SK-N-SH treated with all-trans-retinoic acid at 6 μM for 48 hours (cell line): ENCODE results near the gene FAF1.

Experiments used
- ATAC-seq: fragments of 200-7000 bp; cut with Tn5 transposase; 3 replicates; pipeline ENCODE4 v1.9.1; 2020; ENCODE audit warnings: mild to moderate bottlenecking, moderate library complexity
- ARNTL ChIP-seq: fragments of 450-650 bp; formaldehyde crosslinking; IDR thresholded peaks from 2 replicates; pipeline ENCODE4 v1.5.0; 2020; ENCODE audit warnings: low read depth, mild to moderate bottlenecking, moderate library complexity, borderline replicate concordance
- BACH2 ChIP-seq: fragments of 250-450 bp; sonication (Bioruptor Pico); IDR thresholded peaks from 2 replicates; pipeline ENCODE4 v1.9.0; 2021; ENCODE audit warnings: mild to moderate bottlenecking, borderline replicate concordance
- CSDC2 ChIP-seq: fragments of 250-450 bp; sonication (Bioruptor Pico); IDR thresholded peaks from 2 replicates; pipeline ENCODE4 v1.5.0; 2020; ENCODE audit warnings: mild to moderate bottlenecking, moderate library complexity
- ESRRG ChIP-seq: fragments of 250-450 bp; sonication (Bioruptor Pico); IDR thresholded peaks from 2 replicates; pipeline ENCODE4 v1.6.1; 2021; ENCODE audit warnings: mild to moderate bottlenecking
- GLIS3 ChIP-seq: fragments of 250-450 bp; sonication (Bioruptor Pico); IDR thresholded peaks from 2 replicates; pipeline ENCODE4 v1.5.0; 2020; ENCODE audit warnings: mild to moderate bottlenecking, moderate library complexity
- ISL1 ChIP-seq: fragments of 250-450 bp; sonication (Bioruptor Pico); IDR thresholded peaks from 2 replicates; pipeline ENCODE4 v2.1.2; 2022; ENCODE audit warnings: mild to moderate bottlenecking, moderate library complexity
- OSR1 ChIP-seq: fragments of 250-450 bp; sonication (Bioruptor Pico); IDR thresholded peaks from 2 replicates; pipeline ENCODE4 v1.8.0; 2022; ENCODE audit warnings: moderate library complexity, mild to moderate bottlenecking, inconsistent platforms
- PPARA ChIP-seq: fragments of 250-450 bp; sonication (Bioruptor Pico); IDR thresholded peaks from 2 replicates; pipeline ENCODE4 v1.5.0; 2020; ENCODE audit warnings: mild to moderate bottlenecking, borderline replicate concordance
- RARB ChIP-seq: fragments of 250-450 bp; sonication (Bioruptor Pico); IDR thresholded peaks from 2 replicates; pipeline ENCODE4 v1.8.0; 2021; ENCODE audit warnings: mild to moderate bottlenecking, moderate library complexity
- SNAI2 ChIP-seq: fragments of 250-450 bp; sonication (Bioruptor Pico); IDR thresholded peaks from 2 replicates; pipeline ENCODE4 v1.5.0; 2020; ENCODE audit warnings: mild to moderate bottlenecking, moderate library complexity
- TCF4 ChIP-seq: fragments of 250-450 bp; sonication (Bioruptor Pico); IDR thresholded peaks from 2 replicates; pipeline ENCODE4 v1.8.0; 2021; ENCODE audit warnings: mild to moderate bottlenecking, moderate library complexity, borderline replicate concordance
- TOX ChIP-seq: fragments of 250-450 bp; sonication (Bioruptor Pico); IDR thresholded peaks from 2 replicates; pipeline ENCODE4 v1.8.0; 2021; ENCODE audit warnings: mild to moderate bottlenecking, moderate library complexity, borderline replicate concordance
- ZC3H10 ChIP-seq: fragments of 250-450 bp; sonication (Bioruptor Pico); IDR thresholded peaks from 2 replicates; pipeline ENCODE4 v1.5.1; 2021; ENCODE audit warnings: mild to moderate bottlenecking, moderate library complexity
- ZFP3 ChIP-seq: fragments of 250-450 bp; sonication (Bioruptor Pico); IDR thresholded peaks from 2 replicates; pipeline ENCODE4 v1.5.0; 2020; ENCODE audit warnings: mild to moderate bottlenecking, moderate library complexity
- ZFP30 ChIP-seq: fragments of 450-650 bp; formaldehyde crosslinking; IDR thresholded peaks from 2 replicates; pipeline ENCODE4 v1.5.0; 2022; ENCODE audit warnings: mild to moderate bottlenecking, moderate library complexity
- ZNF565 ChIP-seq: fragments of 450-650 bp; formaldehyde crosslinking; conservative IDR thresholded peaks from 2 replicates; pipeline ENCODE4 v1.5.0; 2020; ENCODE audit warnings: low read depth, mild to moderate bottlenecking, moderate library complexity
- ZNF70 ChIP-seq: fragments of 450-650 bp; formaldehyde crosslinking; IDR thresholded peaks from 2 replicates; pipeline ENCODE4 v1.5.0; 2020; ENCODE audit warnings: mild to moderate bottlenecking, moderate library complexity
- ZNF8 ChIP-seq: fragments of 450-650 bp; formaldehyde crosslinking; IDR thresholded peaks from 2 replicates; pipeline ENCODE4 v1.5.0; 2020; ENCODE audit warnings: mild to moderate bottlenecking, moderate library complexity
- TF ChIP-seq, protein P1 (sequence below): fragments of 250-450 bp; sonication (Bioruptor Pico); IDR thresholded peaks from 2 replicates; pipeline ENCODE4 v1.5.1; 2021; ENCODE audit warnings: mild to moderate bottlenecking, moderate library complexity
- TF ChIP-seq, protein P2 (sequence below): fragments of 250-450 bp; sonication (Bioruptor Pico); IDR thresholded peaks from 2 replicates; pipeline ENCODE4 v1.5.0; 2020; ENCODE audit warnings: mild to moderate bottlenecking, moderate library complexity
- TF ChIP-seq, protein P3 (sequence below): fragments of 250-450 bp; sonication (Bioruptor Pico); IDR thresholded peaks from 2 replicates; pipeline ENCODE4 v1.8.0; 2020; ENCODE audit warnings: mild to moderate bottlenecking, moderate library complexity, borderline replicate concordance
- TF ChIP-seq, protein P4 (sequence below): fragments of 250-450 bp; sonication (Bioruptor Pico); IDR thresholded peaks from 2 replicates; pipeline ENCODE4 v1.5.1; 2020; ENCODE audit warnings: low read depth, mild to moderate bottlenecking, moderate library complexity
- TF ChIP-seq, protein P5 (sequence below): fragments of 250-450 bp; sonication (Bioruptor Pico); IDR thresholded peaks from 2 replicates; pipeline ENCODE4 v1.8.0; 2021; ENCODE audit warnings: low read depth, mild to moderate bottlenecking, moderate library complexity, borderline replicate concordance

Gene FAF1

GRCh38 chr1:50493710-50494109, 466.4 kb downstream of the FAF1 start:
- ATAC-seq: no peak
- TF ChIP-seq, protein P1, sequence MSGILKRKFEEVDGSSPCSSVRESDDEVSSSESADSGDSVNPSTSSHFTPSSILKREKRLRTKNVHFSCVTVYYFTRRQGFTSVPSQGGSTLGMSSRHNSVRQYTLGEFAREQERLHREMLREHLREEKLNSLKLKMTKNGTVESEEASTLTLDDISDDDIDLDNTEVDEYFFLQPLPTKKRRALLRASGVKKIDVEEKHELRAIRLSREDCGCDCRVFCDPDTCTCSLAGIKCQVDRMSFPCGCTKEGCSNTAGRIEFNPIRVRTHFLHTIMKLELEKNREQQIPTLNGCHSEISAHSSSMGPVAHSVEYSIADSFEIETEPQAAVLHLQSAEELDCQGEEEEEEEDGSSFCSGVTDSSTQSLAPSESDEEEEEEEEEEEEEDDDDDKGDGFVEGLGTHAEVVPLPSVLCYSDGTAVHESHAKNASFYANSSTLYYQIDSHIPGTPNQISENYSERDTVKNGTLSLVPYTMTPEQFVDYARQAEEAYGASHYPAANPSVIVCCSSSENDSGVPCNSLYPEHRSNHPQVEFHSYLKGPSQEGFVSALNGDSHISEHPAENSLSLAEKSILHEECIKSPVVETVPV (CRISPR knock-in tag): no peak
- TF ChIP-seq, protein P2, sequence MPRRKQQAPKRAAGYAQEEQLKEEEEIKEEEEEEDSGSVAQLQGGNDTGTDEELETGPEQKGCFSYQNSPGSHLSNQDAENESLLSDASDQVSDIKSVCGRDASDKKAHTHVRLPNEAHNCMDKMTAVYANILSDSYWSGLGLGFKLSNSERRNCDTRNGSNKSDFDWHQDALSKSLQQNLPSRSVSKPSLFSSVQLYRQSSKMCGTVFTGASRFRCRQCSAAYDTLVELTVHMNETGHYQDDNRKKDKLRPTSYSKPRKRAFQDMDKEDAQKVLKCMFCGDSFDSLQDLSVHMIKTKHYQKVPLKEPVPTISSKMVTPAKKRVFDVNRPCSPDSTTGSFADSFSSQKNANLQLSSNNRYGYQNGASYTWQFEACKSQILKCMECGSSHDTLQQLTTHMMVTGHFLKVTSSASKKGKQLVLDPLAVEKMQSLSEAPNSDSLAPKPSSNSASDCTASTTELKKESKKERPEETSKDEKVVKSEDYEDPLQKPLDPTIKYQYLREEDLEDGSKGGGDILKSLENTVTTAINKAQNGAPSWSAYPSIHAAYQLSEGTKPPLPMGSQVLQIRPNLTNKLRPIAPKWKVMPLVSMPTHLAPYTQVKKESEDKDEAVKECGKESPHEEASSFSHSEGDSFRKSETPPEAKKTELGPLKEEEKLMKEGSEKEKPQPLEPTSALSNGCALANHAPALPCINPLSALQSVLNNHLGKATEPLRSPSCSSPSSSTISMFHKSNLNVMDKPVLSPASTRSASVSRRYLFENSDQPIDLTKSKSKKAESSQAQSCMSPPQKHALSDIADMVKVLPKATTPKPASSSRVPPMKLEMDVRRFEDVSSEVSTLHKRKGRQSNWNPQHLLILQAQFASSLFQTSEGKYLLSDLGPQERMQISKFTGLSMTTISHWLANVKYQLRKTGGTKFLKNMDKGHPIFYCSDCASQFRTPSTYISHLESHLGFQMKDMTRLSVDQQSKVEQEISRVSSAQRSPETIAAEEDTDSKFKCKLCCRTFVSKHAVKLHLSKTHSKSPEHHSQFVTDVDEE (CRISPR knock-in tag): no peak
- no peak for TF ChIP-seq TCF4 (CRISPR knock-in tag)
- no peak for TF ChIP-seq GLIS3 (CRISPR knock-in tag)
- no peak for TF ChIP-seq ZC3H10
- TF ChIP-seq ZFP3: no peak
- TF ChIP-seq PPARA (CRISPR knock-in tag): no peak
- TF ChIP-seq ZFP30: no peak
- no peak for TF ChIP-seq ARNTL (CRISPR knock-in tag)
- no peak for TF ChIP-seq BACH2
- TF ChIP-seq ZNF8 (CRISPR knock-in tag): no peak
- no peak for TF ChIP-seq SNAI2 (CRISPR knock-in tag)
- no peak for TF ChIP-seq CSDC2
- TF ChIP-seq, protein P3, sequence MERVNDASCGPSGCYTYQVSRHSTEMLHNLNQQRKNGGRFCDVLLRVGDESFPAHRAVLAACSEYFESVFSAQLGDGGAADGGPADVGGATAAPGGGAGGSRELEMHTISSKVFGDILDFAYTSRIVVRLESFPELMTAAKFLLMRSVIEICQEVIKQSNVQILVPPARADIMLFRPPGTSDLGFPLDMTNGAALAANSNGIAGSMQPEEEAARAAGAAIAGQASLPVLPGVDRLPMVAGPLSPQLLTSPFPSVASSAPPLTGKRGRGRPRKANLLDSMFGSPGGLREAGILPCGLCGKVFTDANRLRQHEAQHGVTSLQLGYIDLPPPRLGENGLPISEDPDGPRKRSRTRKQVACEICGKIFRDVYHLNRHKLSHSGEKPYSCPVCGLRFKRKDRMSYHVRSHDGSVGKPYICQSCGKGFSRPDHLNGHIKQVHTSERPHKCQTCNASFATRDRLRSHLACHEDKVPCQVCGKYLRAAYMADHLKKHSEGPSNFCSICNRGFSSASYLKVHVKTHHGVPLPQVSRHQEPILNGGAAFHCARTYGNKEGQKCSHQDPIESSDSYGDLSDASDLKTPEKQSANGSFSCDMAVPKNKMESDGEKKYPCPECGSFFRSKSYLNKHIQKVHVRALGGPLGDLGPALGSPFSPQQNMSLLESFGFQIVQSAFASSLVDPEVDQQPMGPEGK (CRISPR knock-in tag): no peak
- TF ChIP-seq, protein P4, sequence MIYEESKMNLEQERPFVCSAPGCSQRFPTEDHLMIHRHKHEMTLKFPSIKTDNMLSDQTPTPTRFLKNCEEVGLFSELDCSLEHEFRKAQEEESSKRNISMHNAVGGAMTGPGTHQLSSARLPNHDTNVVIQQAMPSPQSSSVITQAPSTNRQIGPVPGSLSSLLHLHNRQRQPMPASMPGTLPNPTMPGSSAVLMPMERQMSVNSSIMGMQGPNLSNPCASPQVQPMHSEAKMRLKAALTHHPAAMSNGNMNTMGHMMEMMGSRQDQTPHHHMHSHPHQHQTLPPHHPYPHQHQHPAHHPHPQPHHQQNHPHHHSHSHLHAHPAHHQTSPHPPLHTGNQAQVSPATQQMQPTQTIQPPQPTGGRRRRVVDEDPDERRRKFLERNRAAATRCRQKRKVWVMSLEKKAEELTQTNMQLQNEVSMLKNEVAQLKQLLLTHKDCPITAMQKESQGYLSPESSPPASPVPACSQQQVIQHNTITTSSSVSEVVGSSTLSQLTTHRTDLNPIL (CRISPR knock-in tag): no peak

GRCh38 chr1:50492142-50492541, 467.9 kb downstream of the FAF1 start:
- TF ChIP-seq ZFP3: no peak
- TF ChIP-seq, protein P5, sequence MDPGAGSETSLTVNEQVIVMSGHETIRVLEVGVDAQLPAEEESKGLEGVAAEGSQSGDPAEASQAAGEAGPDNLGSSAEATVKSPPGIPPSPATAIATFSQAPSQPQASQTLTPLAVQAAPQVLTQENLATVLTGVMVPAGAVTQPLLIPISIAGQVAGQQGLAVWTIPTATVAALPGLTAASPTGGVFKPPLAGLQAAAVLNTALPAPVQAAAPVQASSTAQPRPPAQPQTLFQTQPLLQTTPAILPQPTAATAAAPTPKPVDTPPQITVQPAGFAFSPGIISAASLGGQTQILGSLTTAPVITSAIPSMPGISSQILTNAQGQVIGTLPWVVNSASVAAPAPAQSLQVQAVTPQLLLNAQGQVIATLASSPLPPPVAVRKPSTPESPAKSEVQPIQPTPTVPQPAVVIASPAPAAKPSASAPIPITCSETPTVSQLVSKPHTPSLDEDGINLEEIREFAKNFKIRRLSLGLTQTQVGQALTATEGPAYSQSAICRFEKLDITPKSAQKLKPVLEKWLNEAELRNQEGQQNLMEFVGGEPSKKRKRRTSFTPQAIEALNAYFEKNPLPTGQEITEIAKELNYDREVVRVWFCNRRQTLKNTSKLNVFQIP: no peak
- TF ChIP-seq, protein P2 (CRISPR knock-in tag): no peak
- no peak for TF ChIP-seq OSR1 (CRISPR knock-in tag)
- TF ChIP-seq, protein P1 (CRISPR knock-in tag): no peak
- no peak for TF ChIP-seq GLIS3 (CRISPR knock-in tag)
- TF ChIP-seq CSDC2: no peak
- TF ChIP-seq RARB: no peak
- no peak for TF ChIP-seq ZNF8 (CRISPR knock-in tag)
- no peak for TF ChIP-seq PPARA (CRISPR knock-in tag)
- TF ChIP-seq ISL1: no peak
- TF ChIP-seq ZNF565 (CRISPR knock-in tag): no peak
- no peak for TF ChIP-seq ARNTL (CRISPR knock-in tag)
- no peak for TF ChIP-seq ZNF70 (CRISPR knock-in tag)
- TF ChIP-seq ESRRG (CRISPR knock-in tag): no peak
- TF ChIP-seq TCF4 (CRISPR knock-in tag): no peak
- TF ChIP-seq, protein P4 (CRISPR knock-in tag): no peak
- no peak for TF ChIP-seq SNAI2 (CRISPR knock-in tag)
- TF ChIP-seq ZFP30: no peak
- TF ChIP-seq TOX (CRISPR knock-in tag): no peak
- no peak for ATAC-seq
